Measurements from ENCODE around the gene GNL2. TPM values are rescaled to one million over a fixed set of nuclear protein-coding genes. Genes with fewer than 3 reads are reported as not detected.
"Not testable (repeated sequence)": the region's sequence is repeated elsewhere in the genome, so short reads cannot be mapped to it uniquely, and the experiment has no call there.

GNL2 gene
- total and polyA plus RNA-seq, 7 donors, result 25.2 to 50.4 (median 28.5) TPM

- TF ChIP-seq POLR2A (IDR thresholded peaks at IDR 0.05) (no peak), EP300 (IDR thresholded peaks at IDR 0.05) (no peak), POLR2AphosphoS5 (IDR thresholded peaks at IDR 0.05) (no peak), CTCF (IDR thresholded peaks at IDR 0.05) (no peak)
- H3K4me1 ChIP-seq, result peaks cover 0 to 4% (median 0%) of the 10 kb centered on the region in 4 donors
- no peak overlapping the region for H3K4me3 ChIP-seq
- intact Hi-C loops (cut with DNase I), result no loop called here
- no peak for DNase-seq
- H3K27ac ChIP-seq, result no peak overlapping the region
- H3K36me3 ChIP-seq, result peaks cover 10 to 80% (median 29%) of the 10 kb centered on the region in 4 donors
- 97 to 98% methylated on average over 21 of the region's 21 CpGs for WGBS, 2 donors
- no peaks in the 10 kb centered on the region for H3K9me3 ChIP-seq
- no peaks in the 10 kb centered on the region for H3K27me3 ChIP-seq
These were observed 51.2 kb downstream of the GNL2 start for GRCh38 chr1:37544530-37544929.

- Histone ChIP-seq H3K27me3 (no peaks in the 10 kb centered on the region), H3K4me1 (no peaks in the 10 kb centered on the region), H3K4me3 (no peak overlapping the region), H3K9me3 (no peaks in the 10 kb centered on the region), H3K27ac (no peak overlapping the region), H3K36me3 (peaks cover 15 to 89% (median 46%) of the 10 kb centered on the region in 4 donors)
- 97% methylated on average over 30 of the region's 30 CpGs for WGBS, 2 donors
- intact Hi-C loops (cut with DNase I), result no loop called here
- no peak for DNase-seq
- TF ChIP-seq EP300 (IDR thresholded peaks at IDR 0.05) (no peak), CTCF (IDR thresholded peaks at IDR 0.05) (no peak), POLR2A (IDR thresholded peaks at IDR 0.05) (no peak), POLR2AphosphoS5 (IDR thresholded peaks at IDR 0.05) (no peak)
These were observed 55.5 kb downstream of the GNL2 start for GRCh38 chr1:37540036-37540785.

DNA sequence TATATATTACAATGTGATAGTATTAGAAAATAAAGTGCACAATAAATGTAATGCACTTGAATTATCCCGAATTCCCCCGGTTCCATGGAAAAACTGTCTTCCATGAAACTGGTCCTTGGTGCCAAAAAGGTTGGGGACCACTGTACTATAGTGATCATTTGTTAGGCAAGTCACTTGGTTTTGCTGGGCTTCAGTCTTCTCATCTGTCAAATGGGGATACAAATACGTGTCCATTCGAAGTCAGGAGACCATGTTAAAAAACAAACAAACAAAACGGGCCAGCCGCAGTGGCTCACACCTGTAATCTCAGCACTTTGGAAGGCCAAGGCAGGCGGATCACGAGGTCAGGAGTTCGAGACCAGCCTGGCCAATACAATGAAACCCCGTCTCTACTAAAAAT is 56.6 kb downstream of the GNL2 start:
- intact Hi-C loops (cut with DNase I); H3K27me3 ChIP-seq; DNase-seq; H3K4me3 ChIP-seq; H3K4me1 ChIP-seq; H3K27ac ChIP-seq; H3K9me3 ChIP-seq: not testable (repeated sequence)
- peaks cover 15 to 81% (median 41%) of the 10 kb centered on the region in 4 donors for H3K36me3 ChIP-seq
- 96 to 97% methylated on average over 10 of the region's 10 CpGs for WGBS, 2 donors

- Histone ChIP-seq H3K9me3 (no peaks in the 10 kb centered on the region), H3K27ac (peak overlapping the region in 1 of 4 donors; percentile 45), H3K4me3 (no peak overlapping the region), H3K4me1 (peaks cover 0 to 15% (median 12%) of the 10 kb centered on the region in 4 donors), H3K36me3 (peaks cover 15 to 71% (median 36%) of the 10 kb centered on the region in 4 donors), H3K27me3 (no peaks in the 10 kb centered on the region)
- intact Hi-C loops (cut with DNase I), result no loop called here
- DNase-seq, result no peak
- WGBS, 2 donors, result 76 to 88% methylated on average over 2 of the region's 2 CpGs
- TF ChIP-seq EP300 (IDR thresholded peaks at IDR 0.05) (no peak), CTCF (IDR thresholded peaks at IDR 0.05) (no peak), POLR2AphosphoS5 (IDR thresholded peaks at IDR 0.05) (no peak), POLR2A (IDR thresholded peaks at IDR 0.05) (no peak)
These were observed 58.4 kb downstream of the GNL2 start for GRCh38 chr1:37537378-37537777.

DNA sequence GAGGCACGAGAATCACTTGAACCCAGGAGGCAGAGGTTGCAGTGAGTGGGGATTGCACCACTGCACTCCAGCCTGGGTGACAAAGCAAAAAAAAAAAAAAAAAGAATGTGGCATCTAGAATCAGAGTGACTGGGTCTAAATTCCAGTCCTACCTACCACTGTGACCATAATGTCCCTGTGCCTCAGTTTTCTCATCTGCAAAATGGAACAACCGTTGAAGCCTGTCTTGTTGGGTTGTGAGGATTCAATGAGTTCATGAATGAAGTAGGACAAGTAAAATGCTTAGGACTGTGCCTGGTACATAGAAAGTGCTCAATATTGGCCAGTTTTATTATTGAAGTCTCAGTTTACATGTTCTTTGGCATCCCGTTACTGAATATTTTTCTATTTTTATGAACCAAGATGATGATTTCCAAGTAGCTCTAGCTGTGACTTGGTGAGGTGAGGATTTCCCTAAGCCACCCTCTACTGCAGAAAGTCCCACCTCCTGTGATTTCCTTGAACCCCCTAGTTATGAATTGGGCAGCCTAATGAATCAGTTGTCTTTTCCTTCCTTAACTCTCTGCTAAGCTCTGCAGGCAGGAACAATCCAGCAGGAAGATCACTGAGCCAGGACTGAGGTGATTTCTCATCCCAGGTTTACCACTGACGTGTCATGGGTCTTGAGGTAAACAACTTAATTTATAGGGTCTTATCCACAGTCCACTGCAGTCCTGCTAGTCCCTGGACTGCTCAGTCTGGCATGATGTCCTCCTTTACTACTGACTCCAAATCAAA is 62.2 kb downstream of the GNL2 start:
- H3K4me3 ChIP-seq, result no peak overlapping the region
- intact Hi-C loops (cut with DNase I), result no loop called here
- H3K9me3 ChIP-seq, result no peaks in the 10 kb centered on the region
- 86 to 95% methylated on average over 4 of the region's 4 CpGs for WGBS, 2 donors
- peaks cover 0 to 35% (median 16%) of the 10 kb centered on the region in 4 donors for H3K36me3 ChIP-seq
- no peaks in the 10 kb centered on the region for H3K27me3 ChIP-seq
- DNase-seq, result peak; percentile 8
- TF ChIP-seq EP300 (IDR thresholded peaks at IDR 0.05) (no peak), POLR2A (IDR thresholded peaks at IDR 0.05) (no peak), POLR2AphosphoS5 (IDR thresholded peaks at IDR 0.05) (no peak), CTCF (IDR thresholded peaks at IDR 0.05) (no peak)
- peak overlapping the region in 3 of 4 donors; percentile 53 to 84 (median 60) for H3K27ac ChIP-seq
- peaks cover 0 to 15% (median 12%) of the 10 kb centered on the region in 4 donors for H3K4me1 ChIP-seq

- H3K27me3 ChIP-seq; H3K9me3 ChIP-seq; H3K27ac ChIP-seq; intact Hi-C loops (cut with DNase I); H3K4me3 ChIP-seq; DNase-seq: not testable (repeated sequence)
- H3K36me3 ChIP-seq, result peaks cover 0 to 26% (median 10%) of the 10 kb centered on the region in 4 donors
- H3K4me1 ChIP-seq, result peaks cover 0 to 15% (median 12%) of the 10 kb centered on the region in 4 donors
- 96 to 98% methylated on average over 4 of the region's 4 CpGs for WGBS, 2 donors
These were observed 63.1 kb downstream of the GNL2 start for GRCh38 chr1:37532418-37533156.

GRCh38 chr1:37529888-37530287 is 65.8 kb downstream of the GNL2 start:
- peaks cover 0 to 15% (median 12%) of the 10 kb centered on the region in 4 donors for H3K4me1 ChIP-seq
- H3K4me3 ChIP-seq; intact Hi-C loops (cut with DNase I); H3K36me3 ChIP-seq; H3K27me3 ChIP-seq; DNase-seq; H3K27ac ChIP-seq; H3K9me3 ChIP-seq: not testable (repeated sequence)
- WGBS, 2 donors, result 83 to 89% methylated on average over 1 of the region's 1 CpG

Measured in sigmoid colon (tissue), 7 donors.